Measurements from ENCODE around the gene CD300LF.

The CD300LF gene

GRCh38 chr17:74728033-74728701, 15.4 kb upstream of the CD300LF start:
- TF ChIP-seq, protein P1, sequence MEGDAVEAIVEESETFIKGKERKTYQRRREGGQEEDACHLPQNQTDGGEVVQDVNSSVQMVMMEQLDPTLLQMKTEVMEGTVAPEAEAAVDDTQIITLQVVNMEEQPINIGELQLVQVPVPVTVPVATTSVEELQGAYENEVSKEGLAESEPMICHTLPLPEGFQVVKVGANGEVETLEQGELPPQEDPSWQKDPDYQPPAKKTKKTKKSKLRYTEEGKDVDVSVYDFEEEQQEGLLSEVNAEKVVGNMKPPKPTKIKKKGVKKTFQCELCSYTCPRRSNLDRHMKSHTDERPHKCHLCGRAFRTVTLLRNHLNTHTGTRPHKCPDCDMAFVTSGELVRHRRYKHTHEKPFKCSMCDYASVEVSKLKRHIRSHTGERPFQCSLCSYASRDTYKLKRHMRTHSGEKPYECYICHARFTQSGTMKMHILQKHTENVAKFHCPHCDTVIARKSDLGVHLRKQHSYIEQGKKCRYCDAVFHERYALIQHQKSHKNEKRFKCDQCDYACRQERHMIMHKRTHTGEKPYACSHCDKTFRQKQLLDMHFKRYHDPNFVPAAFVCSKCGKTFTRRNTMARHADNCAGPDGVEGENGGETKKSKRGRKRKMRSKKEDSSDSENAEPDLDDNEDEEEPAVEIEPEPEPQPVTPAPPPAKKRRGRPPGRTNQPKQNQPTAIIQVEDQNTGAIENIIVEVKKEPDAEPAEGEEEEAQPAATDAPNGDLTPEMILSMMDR (IDR thresholded peaks at IDR 0.05), result no peak

DNA sequence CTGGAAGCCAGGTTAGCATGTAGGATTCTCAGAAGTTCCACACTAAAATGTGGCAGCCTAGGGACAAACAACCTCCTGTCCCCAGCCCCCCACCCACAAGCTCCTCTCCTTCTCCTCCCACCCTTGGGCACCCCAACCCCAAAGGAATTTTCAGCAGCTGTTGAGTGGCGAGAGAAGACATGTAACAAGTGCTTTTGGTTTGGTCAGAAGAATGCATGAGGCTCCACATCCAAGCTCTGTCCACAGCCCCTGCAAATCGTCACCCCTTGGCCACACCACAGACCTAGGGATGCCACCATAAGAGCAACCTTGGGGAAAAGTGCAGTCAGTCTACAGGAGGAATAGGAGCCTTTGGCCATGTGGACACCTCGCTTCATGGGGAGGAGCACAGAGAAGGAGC, 12.4 kb upstream of the CD300LF start:
- TF ChIP-seq, protein P1 (IDR thresholded peaks at IDR 0.05), result no peak

- TF ChIP-seq, protein P1 (IDR thresholded peaks at IDR 0.05), result no peak
Observed at GRCh38 chr17:74723891-74724290, 11.2 kb upstream of the CD300LF start.

DNA sequence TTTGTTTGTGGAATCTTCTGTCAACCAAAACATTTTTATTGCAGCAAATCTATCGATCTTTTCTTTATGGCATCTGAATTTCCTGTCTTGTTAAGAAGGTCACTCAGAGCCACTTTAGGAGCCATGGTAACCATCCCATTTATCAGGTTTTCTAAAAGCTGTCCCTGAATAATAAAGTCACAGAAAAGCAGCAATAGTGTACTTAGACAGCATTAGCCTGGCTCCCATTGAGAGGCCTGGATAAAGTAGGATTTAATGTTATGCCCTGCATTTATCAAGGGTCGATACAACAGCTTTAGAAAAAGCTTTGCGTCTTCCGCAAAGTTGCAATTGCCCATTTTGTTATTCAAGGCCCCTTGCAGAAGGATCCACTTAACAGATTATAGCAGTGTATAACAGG, 10.1 kb upstream of the CD300LF start:
- TF ChIP-seq, protein P1 (IDR thresholded peaks at IDR 0.05), result no peak

DNA sequence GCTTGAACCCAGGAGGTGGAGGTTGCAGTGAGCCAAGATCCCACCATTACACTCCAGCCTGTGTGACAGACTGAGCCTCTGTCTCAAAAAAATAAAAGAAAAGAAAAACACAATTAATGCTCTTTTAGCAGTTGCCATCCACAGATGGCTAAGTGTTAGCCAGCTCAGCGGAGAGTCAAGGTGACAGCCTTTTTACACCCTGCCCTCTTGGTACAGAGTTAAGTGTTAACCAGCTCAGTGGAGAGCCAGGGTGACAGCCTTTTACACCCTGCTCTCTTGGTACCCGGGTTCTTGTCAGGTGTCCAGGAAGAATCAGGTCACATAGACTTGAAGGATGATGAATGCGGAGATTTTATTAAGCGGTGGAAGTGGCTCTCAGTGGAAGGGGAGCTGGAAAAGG, 7.8 kb upstream of the CD300LF start:
- TF ChIP-seq, protein P1 (IDR thresholded peaks at IDR 0.05), result no peak

- TF ChIP-seq, protein P1 (IDR thresholded peaks at IDR 0.05), result no peak
Observed at GRCh38 chr17:74715144-74715543, 2.4 kb upstream of the CD300LF start.

GRCh38 chr17:74713171-74713755, 540 bp upstream of the CD300LF start:
- TF ChIP-seq, protein P1 (IDR thresholded peaks at IDR 0.05), result no peak
